B cell (primary cell): ENCODE data around the gene WFDC2. TPM values are rescaled to one million over a fixed set of nuclear protein-coding genes. Genes with fewer than 3 reads are reported as not detected.

ENCODE experiments used
- ATAC-seq: fragments of 200-7000 bp; cut with Tn5 transposase; one replicate; pipeline ENCODE4 v1.10.0; 2021; ENCODE audit warnings: low read depth, mild to moderate bottlenecking, moderate number of reproducible peaks, moderate library complexity
- CTCF ChIA-PET: fragments of 350-600 bp; sonication (Branson Sonifier 250); formaldehyde crosslinking; loops from one replicate; lab custom pipeline; 2021; ENCODE audit warnings: antibody characterized with exemption, inconsistent platforms; lab: Charles Lee
- POLR2A ChIA-PET: fragments of 350-600 bp; sonication (Branson Sonifier 250); formaldehyde crosslinking; loops from one replicate; lab custom pipeline; 2021; ENCODE audit warnings: antibody characterized with exemption; lab: Charles Lee
- DNase-seq: peaks from one replicate; pipeline ENCODE4 v3.0.0; 2013
- H2AFZ ChIP-seq: 2 replicates; pipeline ENCODE4 v1.6.1; 2012; ENCODE audit warnings: mild to moderate bottlenecking, low read depth, low read length; ENCODE audit not compliant: insufficient read depth, poor library complexity, severe bottlenecking
- H3K27ac ChIP-seq, 2 donors: 1 replicate in 1 of 2; 2 replicates in 1 of 2; pipeline ENCODE4 v1.5.1; 2012 to 2013; ENCODE audit warnings: low read length in 2 of 2, mild to moderate bottlenecking in 2 of 2, moderate library complexity in 1 of 2
- H3K27me3 ChIP-seq, 4 experiments: fragments of 200-600 bp in 1 of 4; sonication (generic) in 1 of 4; replicated peaks in 1 of 4; 1 replicate in 2 of 4; 2 replicates in 2 of 4; pipeline versions ENCODE4 v1.6.1 to v1.7.0; 2013 to 2016; ENCODE audit warnings: low read length in 3 of 4, mild to moderate bottlenecking in 2 of 4, mixed read lengths in 1 of 4, moderate library complexity in 1 of 4; ENCODE audit not compliant: insufficient read depth in 4 of 4, control insufficient read depth in 3 of 4; ENCODE audit errors: control extremely low read depth in 1 of 4
- H3K36me3 ChIP-seq, 2 experiments: replicated peaks in 1 of 2; 1 replicate in 1 of 2; 2 replicates in 1 of 2; pipeline versions ENCODE4 v1.6.1 to v1.7.1; 2013; ENCODE audit warnings: low read length in 1 of 2; ENCODE audit not compliant: insufficient read depth in 2 of 2, control insufficient read depth in 1 of 2; ENCODE audit errors: control extremely low read depth in 1 of 2, extremely low read depth in 1 of 2
- H3K4me1 ChIP-seq, 2 donors: fragments of 200-600 bp in 1 of 2; sonication (generic) in 1 of 2; 1 replicate in 1 of 2; 2 replicates in 1 of 2; pipeline versions ENCODE4 v1.5.1 to v1.6.1; 2013 to 2017; ENCODE audit warnings: low read length in 2 of 2; ENCODE audit not compliant: control insufficient read depth in 2 of 2, insufficient read depth in 2 of 2
- H3K4me2 ChIP-seq: replicated peaks from 2 replicates; pipeline ENCODE3; 2012; ENCODE audit warnings: mild to moderate bottlenecking, low read depth, low read length; ENCODE audit not compliant: poor library complexity, severe bottlenecking
- H3K4me3 ChIP-seq, 5 experiments: fragments of 200-600 bp in 1 of 5; sonication (generic) in 1 of 5; 1 replicate in 3 of 5; 2 replicates in 2 of 5; pipeline versions ENCODE4 v1.5.1 to v1.7.0; 2011 to 2016; ENCODE audit warnings: low read length in 4 of 5, mild to moderate bottlenecking in 4 of 5, low read depth in 2 of 5, control low read depth in 1 of 5, moderate library complexity in 1 of 5; ENCODE audit not compliant: insufficient read depth in 1 of 5; ENCODE audit errors: control extremely low read depth in 1 of 5, extremely low read depth in 1 of 5
- H3K79me2 ChIP-seq: fragments of 200-600 bp; sonication (generic); one replicate; pipeline ENCODE4 v1.6.0; 2016; ENCODE audit warnings: low read length; ENCODE audit not compliant: control insufficient read depth, insufficient read depth
- H3K9ac ChIP-seq: fragments of 200-600 bp; sonication (generic); 2 replicates; pipeline ENCODE4 v1.6.1; 2017; ENCODE audit warnings: mild to moderate bottlenecking, low read length, moderate library complexity
- H3K9me3 ChIP-seq, 3 donors: one replicate each; pipeline versions ENCODE4 v1.6.1 to v1.7.1; 2013; ENCODE audit warnings: low read length in 2 of 3; ENCODE audit not compliant: control insufficient read depth in 2 of 3, insufficient read depth in 1 of 3; ENCODE audit errors: control extremely low read depth in 1 of 3
- H4K20me1 ChIP-seq: 2 replicates; pipeline ENCODE4 v1.6.0; 2012; ENCODE audit warnings: mild to moderate bottlenecking, low read length; ENCODE audit not compliant: insufficient read depth, control insufficient read depth, poor library complexity, severe bottlenecking
- H3K27ac Mint-ChIP-seq: one replicate; pipeline ENCODE4 v1.8.0; 2021; ENCODE audit warnings: mixed read lengths
- H3K27me3 Mint-ChIP-seq: one replicate; pipeline ENCODE4 v1.8.0; 2021; ENCODE audit warnings: mixed read lengths
- H3K4me1 Mint-ChIP-seq: one replicate; pipeline ENCODE4 v1.8.0; 2021; ENCODE audit warnings: mixed read lengths
- H3K4me3 Mint-ChIP-seq: one replicate; pipeline ENCODE4 v1.8.0; 2021; ENCODE audit warnings: mixed read lengths
- H3K9me3 Mint-ChIP-seq: one replicate; pipeline ENCODE4 v1.8.0; 2022; ENCODE audit warnings: mixed read lengths; ENCODE audit not compliant: insufficient read depth
- CTCF ChIP-seq: fragments of 200-600 bp; IDR thresholded peaks from one replicate; pipeline ENCODE4 v1.8.0; 2022; ENCODE audit warnings: antibody characterized with exemption, mild to moderate bottlenecking
- EZH2 ChIP-seq: IDR thresholded peaks from 2 replicates; pipeline ENCODE4 v1.6.1; 2012; ENCODE audit warnings: borderline replicate concordance, low read depth, mild to moderate bottlenecking, moderate library complexity, low read length; ENCODE audit not compliant: insufficient read depth, poor library complexity, severe bottlenecking
- whole genome bisulfite sequencing: methylation state at CpG from one replicate; pipeline ENCODE4 v1.1.5; 2013; ENCODE audit warnings: missing lambda C conversion rate; ENCODE audit not compliant: insufficient coverage; 5-methylcytosine and 5-hydroxymethylcytosine counted together
- intact Hi-C: fragments of 100-400 bp; cut with micrococcal nuclease; formaldehyde crosslinking; loops from one replicate; pipeline ENCODE4 v1.10.0; 2022
- polyA plus RNA-seq: library from polyadenylated mRNA; depleted of rRNA; stranded (reverse); fragments of >200 nt; gene quantifications from 2 replicates; pipeline ENCODE4 v1.2.3, GENCODE V29; 2012
- total RNA-seq, 2 donors: library from RNA; stranded (reverse); fragments of 120-200 nt in 1 of 2; gene quantifications; 1 replicate in 1 of 2; 2 replicates in 1 of 2; pipeline versions ENCODE4 v1.2.3 to v1.2.4, GENCODE V29; 2013 to 2022

WFDC2 gene
- total and polyA plus RNA-seq, 2 donors (not counting 1 experiment from before 2014, with no cell fraction given): 0.81 TPM; not detected in 1

- Mint-ChIP-seq H3K4me3 (peak overlapping the region; percentile 90), H3K9me3 (peaks cover 2% of the 10 kb centered on the region), H3K27ac (peak overlapping the region; percentile 86), H3K4me1 (peaks cover 31% of the 10 kb centered on the region), H3K27me3 (no peaks in the 10 kb centered on the region)
- H3K27me3 ChIP-seq: no peaks in the 10 kb centered on the region
- peaks cover 0 to 4% (median 2%) of the 10 kb centered on the region in 3 donors for H3K9me3 ChIP-seq
- no peaks in the 10 kb centered on the region for H3K36me3 ChIP-seq
- H3K4me2 ChIP-seq: peak overlapping the region; percentile 85
- H3K4me1 ChIP-seq: peaks cover 30 to 33% of the 10 kb centered on the region in 2 donors
- 5% methylated on average over 29 of the region's 33 CpGs for WGBS
- peak overlapping the region; percentile 69 for H3K9ac ChIP-seq
- H3K4me3 ChIP-seq: peak overlapping the region; percentile 32 to 81 (median 57)
- intact Hi-C loops: loop anchor here (1.0 to 2.0 kb wide), 4 partner anchors 30 to 118 kb away; no protein-coding TSS in a partner anchor
- ATAC-seq: peak; percentile 93
- ChIA-PET POLR2A (interaction anchor here (0.6 to 3.1 kb wide), 8 partner anchors 13 to 116 kb away, joined by 3 to 39 read pairs (median 6); partner anchors contain the start of genes PIGT and SYS1), CTCF (interaction anchor here (0.5 to 15.7 kb wide), 47 partner anchors 8 to 1053 kb away, joined by 3 to 814 read pairs (median 6); partner anchors contain the start of genes DBNDD2, PIGT, SDC4 and SYS1)
- TF ChIP-seq CTCF (peak; percentile 93), EZH2 (no peak)
- no peaks in the 10 kb centered on the region for H4K20me1 ChIP-seq
- H3K79me2 ChIP-seq: no peaks in the 10 kb centered on the region
- DNase-seq: peak; percentile 89
- peak overlapping the region; percentile 80 for H2AFZ ChIP-seq
- peak overlapping the region in 1 of 2 donors; percentile 53 for H3K27ac ChIP-seq
Measured at GRCh38 chr20:45436732-45437485, 32.6 kb upstream of the WFDC2 start.

- ATAC-seq (no peak), DNase-seq (no peak)
- Histone ChIP-seq H3K79me2 (no peaks in the 10 kb centered on the region), H3K4me1 (peaks cover 14 to 17% of the 10 kb centered on the region in 2 donors), H3K9me3 (no peaks in the 10 kb centered on the region), H3K4me2 (no peak overlapping the region), H3K9ac (no peak overlapping the region), H4K20me1 (no peaks in the 10 kb centered on the region), H3K36me3 (no peaks in the 10 kb centered on the region), H3K27me3 (peaks cover 0 to 3% (median 0%) of the 10 kb centered on the region in 4 experiments), H2AFZ (no peak overlapping the region), H3K27ac (no peak overlapping the region), H3K4me3 (no peak overlapping the region)
- ChIA-PET CTCF (interaction anchor here (1.0 to 15.7 kb wide), 5 partner anchors 10 to 119 kb away, joined by 3 to 814 read pairs (median 7); partner anchors contain the start of genes SYS1 and TP53TG5), POLR2A (no interaction called here)
- peaks cover 14% of the 10 kb centered on the region for H3K4me1 Mint-ChIP-seq
- WGBS: 94% methylated on average over 2 of the region's 3 CpGs
- no peak for TF ChIP-seq EZH2
- no peak for TF ChIP-seq CTCF
- H3K4me3 Mint-ChIP-seq: no peak overlapping the region
- no peak overlapping the region for H3K27ac Mint-ChIP-seq
- peaks cover 8% of the 10 kb centered on the region for H3K27me3 Mint-ChIP-seq
- H3K9me3 Mint-ChIP-seq: no peaks in the 10 kb centered on the region
- intact Hi-C loops: no loop called here
Measured at GRCh38 chr20:45440424-45440823, 29.1 kb upstream of the WFDC2 start.
